HEK293 (cell line): Measurements from ENCODE around the gene ZSCAN10.
"Not testable (repeated sequence)": the region's sequence is repeated elsewhere in the genome, so short reads cannot be mapped to it uniquely, and the experiment has no call there.

Source experiments
- CTCF ChIA-PET: fragments of 350-600 bp; formaldehyde crosslinking; extraction: SDS; loops from one replicate; lab custom pipeline; 2021; ENCODE audit warnings: antibody characterized with exemption; lab: Yijun Ruan, JAX
- POLR2A ChIA-PET: fragments of 300-600 bp; formaldehyde crosslinking; extraction: SDS; loops from one replicate; lab custom pipeline; 2020; ENCODE audit warnings: antibody characterized with exemption, inconsistent platforms; lab: Yijun Ruan, JAX
- H3K27ac ChIP-seq: fragments of 200-500 bp; sonication (Bioruptor generic); 2 replicates; pipeline ENCODE4 v1.5.1; 2014; ENCODE audit warnings: low read depth, low read length, control low read depth, inconsistent platforms; ENCODE audit errors: extremely low read depth
- H3K36me3 ChIP-seq, 2 experiments: fragments of 200-500 bp in 1 of 2; sonication (Bioruptor generic) in 1 of 2; 1 replicate in 1 of 2; 2 replicates in 1 of 2; pipeline ENCODE4 v1.5.1; 2014 to 2017; ENCODE audit warnings: inconsistent platforms in 2 of 2, low read length in 2 of 2; ENCODE audit not compliant: control insufficient read depth in 2 of 2, insufficient read depth in 1 of 2
- H3K4me1 ChIP-seq: fragments of 200-500 bp; sonication (Bioruptor generic); 2 replicates; pipeline ENCODE4 v1.5.1; 2014; ENCODE audit warnings: mild to moderate bottlenecking, low read length, inconsistent platforms; ENCODE audit not compliant: control insufficient read depth, insufficient read depth
- H3K4me3 ChIP-seq: 2 replicates; pipeline ENCODE4 v1.5.1; 2011; ENCODE audit warnings: low read depth, mild to moderate bottlenecking, control low read depth, low read length, moderate library complexity
- H3K9me3 ChIP-seq: fragments of 200-500 bp; sonication (Bioruptor generic); 2 replicates; pipeline ENCODE4 v1.5.1; 2014; ENCODE audit warnings: low read depth, low read length, inconsistent platforms; ENCODE audit not compliant: control insufficient read depth, insufficient read depth
- GFI1B ChIP-seq: fragments of 450-650 bp; formaldehyde crosslinking; IDR thresholded peaks from 2 replicates; pipeline ENCODE4 v1.5.1; 2016; ENCODE audit warnings: missing biosample characterization, missing genetic modification characterization
- GLI2 ChIP-seq: fragments of 450-650 bp; formaldehyde crosslinking; IDR thresholded peaks from 2 replicates; pipeline ENCODE4; 2017; ENCODE audit warnings: missing biosample characterization, missing genetic modification characterization, low read depth, borderline replicate concordance
- GLIS1 ChIP-seq: fragments of 450-650 bp; formaldehyde crosslinking; IDR thresholded peaks from 2 replicates; pipeline ENCODE4 v1.5.1; 2016; ENCODE audit warnings: missing biosample characterization, missing genetic modification characterization
- PRDM1 ChIP-seq: fragments of 450-650 bp; formaldehyde crosslinking; IDR thresholded peaks from 2 replicates; pipeline ENCODE4; 2016; ENCODE audit warnings: missing biosample characterization, missing genetic modification characterization
- SETDB1 ChIP-seq: IDR thresholded peaks from one replicate; pipeline ENCODE4 v1.6.1; 2017; ENCODE audit warnings: mild to moderate bottlenecking, low read length, moderate library complexity, mixed read lengths; ENCODE audit not compliant: insufficient read length
- SP3 ChIP-seq: fragments of 450-650 bp; formaldehyde crosslinking; IDR thresholded peaks from 2 replicates; pipeline ENCODE4 v1.5.1; 2016; ENCODE audit warnings: missing biosample characterization, missing genetic modification characterization
- TRIM28 ChIP-seq: IDR thresholded peaks from 2 replicates; pipeline ENCODE4 v1.6.1; 2011; ENCODE audit warnings: low read length, control low read depth, borderline replicate concordance
- ZBTB20 ChIP-seq: fragments of 450-650 bp; formaldehyde crosslinking; IDR thresholded peaks from 2 replicates; pipeline ENCODE4 v1.5.1; 2016; ENCODE audit warnings: missing biosample characterization, missing genetic modification characterization
- ZFP69B ChIP-seq: fragments of 450-650 bp; formaldehyde crosslinking; IDR thresholded peaks from 2 replicates; pipeline ENCODE4 v1.5.1; 2016; ENCODE audit warnings: missing biosample characterization, missing genetic modification characterization
- ZNF138 ChIP-seq: fragments of 450-650 bp; formaldehyde crosslinking; IDR thresholded peaks from 2 replicates; pipeline ENCODE4 v1.5.1; 2016; ENCODE audit warnings: missing biosample characterization, missing genetic modification characterization, borderline replicate concordance
- ZNF211 ChIP-seq: fragments of 450-650 bp; formaldehyde crosslinking; IDR thresholded peaks from 2 replicates; pipeline ENCODE4 v1.5.1; 2016; ENCODE audit warnings: low read depth, missing biosample characterization, missing genetic modification characterization
- ZNF350 ChIP-seq: fragments of 450-650 bp; formaldehyde crosslinking; IDR thresholded peaks from 2 replicates; pipeline ENCODE4 v1.5.0; 2017; ENCODE audit warnings: missing biosample characterization, mild to moderate bottlenecking, missing genetic modification characterization
- ZNF366 ChIP-seq: fragments of 450-650 bp; formaldehyde crosslinking; conservative IDR thresholded peaks from 2 replicates; pipeline ENCODE4 v1.5.1; 2016; ENCODE audit warnings: missing biosample characterization, missing genetic modification characterization
- ZNF416 ChIP-seq: fragments of 450-650 bp; formaldehyde crosslinking; IDR thresholded peaks from 2 replicates; pipeline ENCODE4 v1.5.1; 2016; ENCODE audit warnings: missing biosample characterization, missing genetic modification characterization
- ZNF426 ChIP-seq: fragments of 450-650 bp; formaldehyde crosslinking; IDR thresholded peaks from 2 replicates; pipeline ENCODE4 v1.5.1; 2017; ENCODE audit warnings: missing biosample characterization, missing genetic modification characterization, mild to moderate bottlenecking, inconsistent platforms, moderate library complexity
- ZNF530 ChIP-seq: fragments of 450-650 bp; formaldehyde crosslinking; IDR thresholded peaks from 2 replicates; pipeline ENCODE4 v1.5.1; 2016; ENCODE audit warnings: low read depth, missing biosample characterization, missing genetic modification characterization
- ZNF548 ChIP-seq: fragments of 450-650 bp; formaldehyde crosslinking; IDR thresholded peaks from 2 replicates; pipeline ENCODE4 v1.5.1; 2016; ENCODE audit warnings: missing biosample characterization, missing genetic modification characterization
- ZNF561 ChIP-seq: fragments of 450-650 bp; IDR thresholded peaks from 2 replicates; pipeline ENCODE4 v1.5.1; 2018; ENCODE audit warnings: missing biosample characterization, missing genetic modification characterization, borderline replicate concordance
- ZNF585B ChIP-seq: fragments of 450-650 bp; formaldehyde crosslinking; IDR thresholded peaks from 2 replicates; pipeline ENCODE4 v1.5.1; 2016; ENCODE audit warnings: missing biosample characterization, missing genetic modification characterization
- ZNF626 ChIP-seq: fragments of 450-650 bp; sonication (Bioruptor Pico); formaldehyde crosslinking; IDR thresholded peaks from 2 replicates; pipeline ENCODE4 v1.5.1; 2018; ENCODE audit warnings: missing biosample characterization, missing genetic modification characterization, inconsistent platforms
- ZSCAN30 ChIP-seq: fragments of 450-650 bp; IDR thresholded peaks from 2 replicates; pipeline ENCODE4 v1.5.1; 2018; ENCODE audit warnings: missing biosample characterization, mild to moderate bottlenecking, missing genetic modification characterization, moderate library complexity
- ZSCAN4 ChIP-seq: fragments of 450-650 bp; formaldehyde crosslinking; IDR thresholded peaks from 2 replicates; pipeline ENCODE4 v1.5.1; 2017; ENCODE audit warnings: missing biosample characterization, missing genetic modification characterization
- TF ChIP-seq, protein P1 (sequence below): fragments of 450-650 bp; formaldehyde crosslinking; IDR thresholded peaks from 2 replicates; pipeline ENCODE4 v1.5.1; 2016; ENCODE audit warnings: missing biosample characterization, missing genetic modification characterization
- TF ChIP-seq, protein P2 (sequence below): fragments of 450-650 bp; formaldehyde crosslinking; IDR thresholded peaks from 2 replicates; pipeline ENCODE4 v1.5.1; 2016; ENCODE audit warnings: missing biosample characterization, missing genetic modification characterization
- TF ChIP-seq, protein P3 (sequence below): fragments of 450-650 bp; formaldehyde crosslinking; optimal IDR thresholded peaks from 2 replicates; pipeline ENCODE3; 2016; ENCODE audit warnings: missing biosample characterization, mild to moderate bottlenecking, missing genetic modification characterization

ZSCAN10 gene

GRCh38 chr16:3076577-3076976, 22.5 kb downstream of the ZSCAN10 start:
- Histone ChIP-seq H3K27ac (no peak overlapping the region), H3K9me3 (no peaks in the 10 kb centered on the region), H3K4me1 (no peaks in the 10 kb centered on the region), H3K36me3 (no peaks in the 10 kb centered on the region), H3K4me3 (no peak overlapping the region)
- TF ChIP-seq, protein P1, sequence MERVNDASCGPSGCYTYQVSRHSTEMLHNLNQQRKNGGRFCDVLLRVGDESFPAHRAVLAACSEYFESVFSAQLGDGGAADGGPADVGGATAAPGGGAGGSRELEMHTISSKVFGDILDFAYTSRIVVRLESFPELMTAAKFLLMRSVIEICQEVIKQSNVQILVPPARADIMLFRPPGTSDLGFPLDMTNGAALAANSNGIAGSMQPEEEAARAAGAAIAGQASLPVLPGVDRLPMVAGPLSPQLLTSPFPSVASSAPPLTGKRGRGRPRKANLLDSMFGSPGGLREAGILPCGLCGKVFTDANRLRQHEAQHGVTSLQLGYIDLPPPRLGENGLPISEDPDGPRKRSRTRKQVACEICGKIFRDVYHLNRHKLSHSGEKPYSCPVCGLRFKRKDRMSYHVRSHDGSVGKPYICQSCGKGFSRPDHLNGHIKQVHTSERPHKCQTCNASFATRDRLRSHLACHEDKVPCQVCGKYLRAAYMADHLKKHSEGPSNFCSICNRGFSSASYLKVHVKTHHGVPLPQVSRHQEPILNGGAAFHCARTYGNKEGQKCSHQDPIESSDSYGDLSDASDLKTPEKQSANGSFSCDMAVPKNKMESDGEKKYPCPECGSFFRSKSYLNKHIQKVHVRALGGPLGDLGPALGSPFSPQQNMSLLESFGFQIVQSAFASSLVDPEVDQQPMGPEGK (tag by site-specific recombination): no peak
- TF ChIP-seq GLI2 (tag by site-specific recombination) (no peak), ZNF350 (tag by site-specific recombination) (no peak), TRIM28 (no peak), ZNF426 (tag by site-specific recombination) (no peak), ZNF416 (no peak), ZNF561 (tag by site-specific recombination) (no peak), ZNF585B (tag by site-specific recombination) (no peak), ZSCAN4 (no peak), ZFP69B (tag by site-specific recombination) (no peak), SP3 (tag by site-specific recombination) (no peak), ZNF138 (tag by site-specific recombination) (no peak)
- TF ChIP-seq, protein P2, sequence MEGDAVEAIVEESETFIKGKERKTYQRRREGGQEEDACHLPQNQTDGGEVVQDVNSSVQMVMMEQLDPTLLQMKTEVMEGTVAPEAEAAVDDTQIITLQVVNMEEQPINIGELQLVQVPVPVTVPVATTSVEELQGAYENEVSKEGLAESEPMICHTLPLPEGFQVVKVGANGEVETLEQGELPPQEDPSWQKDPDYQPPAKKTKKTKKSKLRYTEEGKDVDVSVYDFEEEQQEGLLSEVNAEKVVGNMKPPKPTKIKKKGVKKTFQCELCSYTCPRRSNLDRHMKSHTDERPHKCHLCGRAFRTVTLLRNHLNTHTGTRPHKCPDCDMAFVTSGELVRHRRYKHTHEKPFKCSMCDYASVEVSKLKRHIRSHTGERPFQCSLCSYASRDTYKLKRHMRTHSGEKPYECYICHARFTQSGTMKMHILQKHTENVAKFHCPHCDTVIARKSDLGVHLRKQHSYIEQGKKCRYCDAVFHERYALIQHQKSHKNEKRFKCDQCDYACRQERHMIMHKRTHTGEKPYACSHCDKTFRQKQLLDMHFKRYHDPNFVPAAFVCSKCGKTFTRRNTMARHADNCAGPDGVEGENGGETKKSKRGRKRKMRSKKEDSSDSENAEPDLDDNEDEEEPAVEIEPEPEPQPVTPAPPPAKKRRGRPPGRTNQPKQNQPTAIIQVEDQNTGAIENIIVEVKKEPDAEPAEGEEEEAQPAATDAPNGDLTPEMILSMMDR: no peak
- ChIA-PET POLR2A (no interaction called here), CTCF (interaction anchor here (0.6 to 1.7 kb wide), 3 partner anchors 18 to 133 kb away, joined by 3 to 5 read pairs (median 3); no protein-coding TSS in a partner anchor)

DNA sequence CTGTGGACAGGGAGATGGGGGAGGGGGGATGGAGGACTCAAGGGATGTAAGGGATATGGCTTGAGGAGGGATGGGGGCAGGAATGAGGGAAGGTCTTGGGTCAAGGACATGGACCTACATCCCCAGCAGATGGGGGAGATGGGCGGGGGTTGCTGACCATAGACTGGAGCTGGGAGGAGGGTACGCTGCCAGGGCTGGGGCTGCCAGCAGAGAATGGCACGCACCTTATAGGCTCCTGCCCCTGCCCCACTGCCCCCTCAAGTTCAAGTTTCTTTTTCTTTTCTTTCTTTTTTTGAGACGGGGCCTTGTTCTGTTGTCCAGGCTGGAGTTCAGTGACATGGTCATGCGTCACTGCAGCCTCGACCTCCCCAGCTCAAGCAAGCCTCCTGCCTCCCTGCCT, 23.1 kb downstream of the ZSCAN10 start:
- POLR2A ChIA-PET, H3K9me3 ChIP-seq, H3K27ac ChIP-seq, H3K36me3 ChIP-seq, H3K4me1 ChIP-seq, H3K4me3 ChIP-seq: not testable (repeated sequence)
- CTCF ChIA-PET: interaction anchor here (1.0 to 1.7 kb wide), 4 partner anchors 10 to 44 kb away, joined by 3 to 6 read pairs (median 4); no protein-coding TSS in a partner anchor

- Histone ChIP-seq H3K9me3 (no peaks in the 10 kb centered on the region), H3K36me3 (no peaks in the 10 kb centered on the region), H3K4me3 (no peak overlapping the region), H3K4me1 (no peaks in the 10 kb centered on the region), H3K27ac (no peak overlapping the region)
- POLR2A ChIA-PET: interaction anchor here (1.1 kb wide), 1 partner anchor 54 kb away, joined by 4 read pairs; no protein-coding TSS in a partner anchor
- CTCF ChIA-PET: interaction anchor here (1.1 to 1.7 kb wide), 4 partner anchors 9 to 54 kb away, joined by 3 to 6 read pairs (median 3); no protein-coding TSS in a partner anchor
- TF ChIP-seq ZNF548: no peak
- TF ChIP-seq SETDB1: no peak
- no peak for TF ChIP-seq ZNF366 (tag by site-specific recombination)
- no peak for TF ChIP-seq GLIS1
- TF ChIP-seq ZNF626 (tag by site-specific recombination): no peak
- TF ChIP-seq, protein P2: no peak
- no peak for TF ChIP-seq ZBTB20 (tag by site-specific recombination)
- TF ChIP-seq PRDM1 (tag by site-specific recombination): no peak
- no peak for TF ChIP-seq ZNF530 (tag by site-specific recombination)
- TF ChIP-seq ZNF211 (tag by site-specific recombination): no peak
- no peak for TF ChIP-seq GFI1B (tag by site-specific recombination)
- TF ChIP-seq, protein P3, sequence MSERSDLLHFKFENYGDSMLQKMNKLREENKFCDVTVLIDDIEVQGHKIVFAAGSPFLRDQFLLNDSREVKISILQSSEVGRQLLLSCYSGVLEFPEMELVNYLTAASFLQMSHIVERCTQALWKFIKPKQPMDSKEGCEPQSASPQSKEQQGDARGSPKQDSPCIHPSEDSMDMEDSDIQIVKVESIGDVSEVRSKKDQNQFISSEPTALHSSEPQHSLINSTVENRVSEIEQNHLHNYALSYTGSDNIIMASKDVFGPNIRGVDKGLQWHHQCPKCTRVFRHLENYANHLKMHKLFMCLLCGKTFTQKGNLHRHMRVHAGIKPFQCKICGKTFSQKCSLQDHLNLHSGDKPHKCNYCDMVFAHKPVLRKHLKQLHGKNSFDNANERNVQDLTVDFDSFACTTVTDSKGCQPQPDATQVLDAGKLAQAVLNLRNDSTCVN (tag by site-specific recombination): no peak
- no peak for TF ChIP-seq ZSCAN30
These were observed 23.6 kb downstream of the ZSCAN10 start for GRCh38 chr16:3075523-3075915.
